Stimulated activated CD8-positive, alpha-beta memory T cell treated with anti-CD3 and anti-CD28 coated beads, Interleukin-12 subunit alpha, Interleukin-12 subunit beta, amount 100 ng/mL, for 24 hours (primary cell): ENCODE results near the gene PTPRCAP.

Source experiments
- DNase-seq: peaks from one replicate; pipeline ENCODE4 v3.0.0-alpha.2; 2020; ENCODE audit errors: extremely low read depth

The PTPRCAP gene

DNA sequence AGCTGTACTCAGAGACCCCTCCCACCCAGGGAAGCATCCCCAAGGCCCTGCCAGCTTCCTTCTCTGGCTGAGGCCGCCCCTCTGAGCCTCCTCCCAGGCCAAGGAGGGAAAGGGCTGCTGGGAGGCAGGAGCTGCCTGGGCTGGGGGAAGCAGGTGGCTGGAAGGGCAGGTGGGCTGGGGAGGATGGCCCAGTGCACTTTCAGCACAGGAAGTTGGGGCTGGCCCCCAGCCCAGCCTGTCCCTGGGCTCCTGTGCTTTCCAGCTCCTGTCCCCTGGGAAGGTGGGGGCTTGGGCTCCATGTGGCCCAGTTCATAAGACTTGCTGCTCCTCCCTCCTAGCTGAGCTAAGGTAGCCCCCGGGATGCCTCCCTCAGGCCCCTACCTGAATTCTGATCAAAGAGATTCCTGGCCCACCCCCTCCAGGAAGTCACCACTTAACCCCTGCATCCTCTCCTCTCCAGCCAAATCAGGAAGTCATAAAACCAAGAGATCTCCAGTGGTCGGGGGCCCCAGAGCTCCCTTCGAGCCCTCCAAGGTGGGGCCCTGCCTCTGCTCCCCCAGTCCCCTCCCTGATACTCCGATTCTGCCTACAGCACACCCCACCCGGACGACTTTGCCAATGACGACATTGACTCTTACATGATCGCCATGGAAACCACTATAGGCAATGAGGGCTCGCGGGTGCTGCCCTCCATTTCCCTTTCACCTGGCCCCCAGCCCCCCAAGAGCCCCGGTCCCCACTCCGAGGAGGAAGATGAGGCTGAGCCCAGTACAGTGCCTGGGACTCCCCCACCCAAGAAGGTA is 40.7 kb downstream of the PTPRCAP start:
- no peak for DNase-seq

DNA sequence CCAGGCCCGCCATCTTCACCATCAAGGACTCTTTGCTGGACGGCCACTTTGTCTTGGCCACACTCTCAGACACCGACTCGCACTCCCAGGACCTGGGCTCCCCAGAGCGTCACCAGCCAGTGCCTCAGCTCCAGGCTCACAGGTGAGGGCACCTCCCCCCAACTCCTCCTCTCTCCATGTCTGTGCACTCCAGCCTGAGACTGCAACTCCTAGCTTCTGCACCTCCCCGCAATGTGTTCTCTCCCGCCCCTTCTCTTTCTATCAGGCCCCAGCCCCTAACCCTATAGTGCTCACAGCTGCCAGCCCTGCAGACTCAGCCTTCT is 41.3 kb downstream of the PTPRCAP start:
- no peak for DNase-seq

DNA sequence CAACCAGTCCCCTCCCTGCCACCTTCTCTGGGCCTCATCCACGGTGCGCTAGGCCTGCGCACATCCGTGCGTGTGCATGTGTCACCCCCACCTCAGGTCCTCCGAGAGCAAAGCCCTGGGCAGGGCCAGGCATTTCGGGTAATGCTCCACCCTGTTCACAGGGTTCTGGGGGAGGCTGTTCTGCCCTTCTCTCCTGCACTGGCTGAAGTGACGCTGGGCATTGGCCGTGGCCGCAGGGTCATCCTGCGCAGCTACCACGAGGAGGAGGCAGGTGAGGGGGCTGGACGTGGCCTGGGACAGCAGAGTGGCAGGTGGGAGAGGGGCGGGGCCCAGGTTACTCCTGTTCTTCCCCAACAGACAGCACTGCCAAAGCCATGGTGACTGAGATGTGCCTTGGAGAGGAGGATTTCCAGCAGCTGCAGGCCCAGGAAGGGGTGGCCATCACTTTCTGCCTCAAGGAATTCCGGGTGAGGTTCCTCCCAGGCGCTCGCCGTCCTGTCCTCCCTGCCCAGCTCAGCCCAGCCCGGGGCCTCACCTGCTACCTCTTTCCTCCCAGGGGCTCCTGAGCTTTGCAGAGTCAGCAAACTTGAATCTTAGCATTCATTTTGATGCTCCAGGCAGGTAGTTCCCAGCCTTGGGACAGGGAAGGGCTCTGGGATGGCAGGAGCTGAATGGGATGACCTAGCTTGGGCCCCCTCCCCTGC is 41.8 kb downstream of the PTPRCAP start:
- no peak for DNase-seq

DNA sequence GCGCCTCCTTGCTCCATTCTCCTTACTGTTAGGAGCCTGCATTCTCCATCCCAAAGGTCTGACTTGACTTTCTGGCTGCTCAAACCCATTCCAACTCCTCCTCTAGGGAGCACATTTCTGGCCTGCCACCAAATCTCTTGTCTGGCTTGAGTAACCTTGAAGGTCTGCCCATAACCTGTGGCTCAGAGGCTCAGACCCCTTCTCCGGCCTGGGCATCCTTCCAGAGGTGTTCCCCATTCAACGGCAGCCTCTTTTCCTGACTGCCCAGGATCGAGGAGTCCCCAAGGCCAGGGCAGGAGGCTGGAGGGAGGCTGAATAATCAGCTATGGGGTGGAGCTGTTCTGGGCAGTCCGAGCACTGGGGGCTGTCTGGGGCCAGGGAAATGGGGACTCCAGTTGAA is 43.5 kb downstream of the PTPRCAP start:
- no peak for DNase-seq

DNA sequence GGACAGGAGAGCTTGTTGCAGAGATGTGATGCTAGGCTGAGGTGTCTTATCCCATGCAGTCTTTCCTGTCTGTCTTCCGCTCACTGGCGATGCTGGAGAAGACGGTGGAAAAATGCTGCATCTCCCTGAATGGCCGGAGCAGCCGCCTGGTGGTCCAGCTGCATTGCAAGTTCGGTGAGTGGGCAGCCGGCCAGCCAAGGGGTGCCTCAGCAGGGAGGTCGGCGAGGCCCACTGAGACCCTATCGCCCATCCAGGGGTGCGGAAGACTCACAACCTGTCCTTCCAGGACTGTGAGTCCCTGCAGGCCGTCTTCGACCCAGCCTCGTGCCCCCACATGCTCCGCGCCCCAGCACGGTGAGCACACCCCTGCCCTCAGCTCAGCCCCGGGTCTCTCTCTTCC is 44.0 kb downstream of the PTPRCAP start:
- no peak for DNase-seq

DNA sequence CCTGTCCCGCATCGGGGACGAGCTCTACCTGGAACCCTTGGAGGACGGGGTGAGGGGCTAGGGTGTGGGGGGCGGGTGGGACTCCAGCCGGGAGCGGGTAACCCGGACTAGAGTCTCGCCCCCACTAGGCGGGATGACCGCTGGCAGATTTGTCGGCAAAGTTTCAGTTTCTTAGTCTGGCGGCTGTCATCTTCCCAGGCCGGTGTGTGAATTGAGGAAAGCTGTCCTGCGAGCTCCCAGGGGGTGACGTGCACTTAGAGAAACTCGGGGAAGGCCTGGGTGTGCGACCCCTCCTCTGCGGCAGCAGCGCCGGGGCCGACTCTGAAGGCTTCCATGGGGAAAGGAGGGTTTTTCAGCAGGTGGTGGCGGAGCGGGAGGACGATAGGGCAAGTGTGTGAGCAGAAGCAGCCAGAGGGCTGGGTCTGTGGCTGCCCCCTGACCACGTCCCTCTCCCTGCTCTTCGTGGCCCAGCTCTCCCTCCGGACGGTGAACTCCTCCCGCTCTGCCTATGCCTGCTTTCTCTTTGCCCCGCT is 45.2 kb downstream of the PTPRCAP start:
- no peak for DNase-seq

DNA sequence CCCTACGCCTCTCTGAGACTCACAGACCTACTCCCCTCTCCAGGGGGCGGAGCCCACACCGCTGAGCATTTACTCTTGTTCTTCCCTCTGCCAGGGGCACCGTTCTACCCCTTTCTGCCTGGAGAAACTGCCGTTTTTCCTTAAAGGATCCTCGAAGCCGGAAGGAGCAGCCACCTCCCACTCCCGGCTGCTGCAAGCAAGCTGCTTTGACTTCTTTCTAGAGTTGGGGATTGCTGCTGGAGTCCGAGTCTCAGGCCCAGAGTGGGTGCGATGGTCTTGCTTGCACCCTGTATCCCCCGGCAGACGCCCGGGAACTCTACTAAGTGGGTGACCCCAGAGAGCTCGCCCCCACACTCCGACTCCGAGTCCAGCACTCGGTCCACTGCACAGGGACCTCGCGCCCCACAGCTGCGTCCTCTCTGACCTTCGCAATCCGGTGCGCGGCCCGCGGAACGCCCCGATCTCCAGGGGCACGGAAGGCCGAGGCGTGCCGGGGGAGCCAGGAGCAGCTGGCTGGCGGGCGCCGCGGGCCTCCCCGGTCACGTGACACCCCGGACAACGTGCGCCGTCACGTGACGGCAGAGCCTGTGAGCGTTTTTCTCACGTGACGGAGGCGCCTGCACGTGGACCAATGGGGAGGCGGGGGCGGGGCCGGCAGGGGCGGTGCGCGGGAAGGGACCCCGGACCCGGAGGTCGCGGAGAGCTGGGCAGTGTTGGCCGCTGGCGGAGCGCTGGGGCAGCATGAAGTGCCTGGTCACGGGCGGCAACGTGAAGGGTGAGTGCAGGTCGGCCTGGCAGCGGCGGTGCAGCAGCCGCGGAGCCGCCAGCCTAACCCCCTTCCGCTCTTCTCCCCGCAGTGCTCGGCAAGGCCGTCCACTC is 45.9 kb downstream of the PTPRCAP start, which contains the start of gene RAD9A:
Gene RAD9A (plus strand): TSS at position 683 of the 879 bp plus-strand sequence. CDS start 59 bp downstream, at position 742.
- DNase-seq: peak; percentile 90

DNA sequence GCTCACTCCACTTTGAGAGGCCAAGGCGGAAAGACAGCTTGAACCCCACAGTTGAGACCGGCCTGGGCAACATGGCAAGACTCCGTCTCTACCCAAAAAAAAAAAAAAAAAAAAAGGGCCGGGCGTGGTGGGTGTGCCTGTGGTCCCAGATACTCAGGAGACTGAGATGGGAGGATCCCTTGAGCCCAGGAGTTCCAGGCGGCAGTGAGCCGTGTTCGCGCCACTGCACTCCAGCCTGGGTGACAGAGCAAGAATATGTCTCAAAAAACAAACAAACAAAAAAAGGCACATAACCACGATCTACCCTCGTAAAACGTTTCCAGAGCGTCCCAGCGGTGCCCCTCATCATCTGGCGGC is 46.6 kb downstream of the PTPRCAP start:
- no peak for DNase-seq

DNA sequence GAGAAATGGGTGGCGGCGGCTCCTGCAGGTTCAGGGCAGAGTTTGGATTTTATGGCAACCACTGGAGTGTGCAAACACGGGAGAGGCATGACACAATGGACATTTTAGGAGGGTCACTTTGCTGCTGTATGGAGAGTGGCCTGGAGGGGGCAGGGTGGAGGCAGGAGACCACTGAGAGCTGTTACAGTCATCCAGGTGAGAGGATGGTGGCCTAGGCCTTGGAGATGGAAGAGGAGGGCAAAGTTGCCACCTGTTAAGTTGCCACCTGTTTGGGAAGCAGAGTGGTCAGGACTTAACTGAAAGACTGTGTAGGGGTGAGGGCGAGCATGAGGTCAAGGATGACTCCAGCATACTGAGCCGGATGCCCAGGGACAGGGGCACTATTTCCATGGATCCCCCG is 48.0 kb downstream of the PTPRCAP start:
- DNase-seq: no peak

DNA sequence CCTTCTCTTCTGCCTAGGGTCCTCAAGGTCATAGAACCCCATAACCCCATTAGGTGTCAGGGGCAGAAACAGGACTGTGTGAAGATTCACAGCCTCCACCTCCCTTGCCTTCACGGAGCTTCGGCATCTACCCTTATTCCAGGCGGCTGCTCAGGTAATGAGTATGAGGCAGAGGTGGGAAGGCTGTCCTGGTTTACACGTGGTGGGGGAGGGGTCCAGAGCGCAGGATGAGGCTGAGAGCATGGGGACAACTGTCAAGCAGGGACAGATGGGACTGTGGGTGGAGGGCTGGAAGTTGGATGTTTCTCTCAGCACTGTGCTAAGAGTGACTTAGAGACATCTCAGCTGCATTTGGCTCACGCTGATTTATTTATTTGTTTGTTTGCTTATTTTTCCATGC is 50.0 kb downstream of the PTPRCAP start:
- no peak for DNase-seq

DNA sequence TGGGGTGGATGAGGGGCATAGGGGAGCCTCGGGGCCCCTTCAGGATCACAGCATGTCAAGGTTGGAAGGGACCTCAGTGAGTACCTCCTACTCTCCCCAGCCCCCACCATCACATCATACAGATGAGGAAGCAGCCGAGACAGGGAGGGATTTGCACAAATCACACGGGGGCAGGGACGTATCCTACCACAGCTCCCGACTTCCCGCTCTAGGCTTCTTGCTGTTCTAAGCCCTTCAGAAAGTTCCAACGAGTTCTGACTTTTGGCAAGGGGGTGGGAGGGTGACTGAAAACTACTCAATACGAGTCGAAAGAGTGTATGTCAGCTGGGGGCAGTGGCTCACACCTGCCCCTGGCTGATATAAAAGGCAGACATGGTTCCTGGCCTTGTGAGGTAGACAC is 50.4 kb downstream of the PTPRCAP start:
- DNase-seq: no peak
